Central memory CD8-positive, alpha-beta T cell (primary cell): ENCODE data around the gene NOTCH2.
"Not testable (repeated sequence)": the region's sequence is repeated elsewhere in the genome, so short reads cannot be mapped to it uniquely, and the experiment has no call there.

Source experiments
- ATAC-seq: fragments of 150-1000 bp; cut with Tn5 transposase; replicated peaks from 2 replicates; pipeline ENCODE4 v1.10.0; 2022; ENCODE audit warnings: mild to moderate bottlenecking, moderate FRiP score, moderate number of reproducible peaks; ENCODE audit not compliant: poor library complexity, severe bottlenecking; ENCODE audit errors: extremely low read depth
- DNase-seq, 2 donors: peaks; one replicate each; pipeline ENCODE4 v3.0.0; 2021; ENCODE audit warnings: low spot score in 2 of 2
- H3K27ac Mint-ChIP-seq: one replicate; pipeline ENCODE4 v1.8.0; 2022; ENCODE audit warnings: low read depth, mild to moderate bottlenecking, moderate library complexity, mixed read lengths
- H3K27me3 Mint-ChIP-seq: one replicate; pipeline ENCODE4 v1.8.0; 2022; ENCODE audit warnings: mixed read lengths
- H3K36me3 Mint-ChIP-seq: one replicate; pipeline ENCODE4 v1.8.0; 2022; ENCODE audit warnings: mild to moderate bottlenecking, moderate library complexity, mixed read lengths; ENCODE audit not compliant: insufficient read depth
- H3K4me1 Mint-ChIP-seq: one replicate; pipeline ENCODE4 v1.8.0; 2022; ENCODE audit warnings: mixed read lengths
- H3K4me3 Mint-ChIP-seq: one replicate; pipeline ENCODE4 v1.8.0; 2022; ENCODE audit warnings: mild to moderate bottlenecking, moderate library complexity, mixed read lengths
- H3K9me3 Mint-ChIP-seq: one replicate; pipeline ENCODE4 v1.8.0; 2022; ENCODE audit warnings: mixed read lengths

NOTCH2 gene

GRCh38 chr1:120014978-120015377 lies 54.5 kb downstream of the NOTCH2 start:
- H3K9me3 Mint-ChIP-seq, H3K36me3 Mint-ChIP-seq, DNase-seq, H3K4me1 Mint-ChIP-seq, H3K27me3 Mint-ChIP-seq, H3K27ac Mint-ChIP-seq, ATAC-seq, H3K4me3 Mint-ChIP-seq: not testable (repeated sequence)

- H3K4me3 Mint-ChIP-seq, DNase-seq, ATAC-seq, H3K27ac Mint-ChIP-seq, H3K9me3 Mint-ChIP-seq, H3K4me1 Mint-ChIP-seq, H3K36me3 Mint-ChIP-seq, H3K27me3 Mint-ChIP-seq: not testable (repeated sequence)
Measured at GRCh38 chr1:120008320-120008719, 61.1 kb downstream of the NOTCH2 start.

GRCh38 chr1:120007850-120008249 lies 61.6 kb downstream of the NOTCH2 start:
- not testable (repeated sequence) for H3K4me3 Mint-ChIP-seq, H3K27me3 Mint-ChIP-seq, DNase-seq, ATAC-seq, H3K9me3 Mint-ChIP-seq, H3K36me3 Mint-ChIP-seq, H3K4me1 Mint-ChIP-seq, H3K27ac Mint-ChIP-seq

- ATAC-seq, H3K4me3 Mint-ChIP-seq, H3K9me3 Mint-ChIP-seq, H3K27me3 Mint-ChIP-seq, DNase-seq, H3K4me1 Mint-ChIP-seq, H3K27ac Mint-ChIP-seq, H3K36me3 Mint-ChIP-seq: not testable (repeated sequence)
Measured at GRCh38 chr1:120001035-120001434, 68.4 kb downstream of the NOTCH2 start.

GRCh38 chr1:119996731-119997312 lies 72.6 kb downstream of the NOTCH2 start:
- H3K9me3 Mint-ChIP-seq, H3K27ac Mint-ChIP-seq, H3K4me1 Mint-ChIP-seq, DNase-seq, ATAC-seq, H3K36me3 Mint-ChIP-seq, H3K27me3 Mint-ChIP-seq, H3K4me3 Mint-ChIP-seq: not testable (repeated sequence)

GRCh38 chr1:119995975-119996374 lies 73.5 kb downstream of the NOTCH2 start:
- not testable (repeated sequence) for H3K27me3 Mint-ChIP-seq, H3K9me3 Mint-ChIP-seq, H3K4me3 Mint-ChIP-seq, H3K27ac Mint-ChIP-seq, ATAC-seq, H3K4me1 Mint-ChIP-seq, H3K36me3 Mint-ChIP-seq, DNase-seq

- ATAC-seq (no peak), DNase-seq (no peak)
- Mint-ChIP-seq H3K9me3 (no peaks in the 10 kb centered on the region), H3K4me1 (peaks cover 32% of the 10 kb centered on the region), H3K4me3 (no peak overlapping the region), H3K27me3 (no peaks in the 10 kb centered on the region), H3K36me3 (peaks cover 10% of the 10 kb centered on the region), H3K27ac (peak overlapping the region; percentile 30)
Measured at GRCh38 chr1:119988306-119989062, 81.0 kb downstream of the NOTCH2 start.

GRCh38 chr1:119987686-119988085 lies 81.8 kb downstream of the NOTCH2 start:
- DNase-seq, result no peak
- Mint-ChIP-seq H3K4me3 (no peak overlapping the region), H3K27ac (peak overlapping the region; percentile 30)

GRCh38 chr1:119987112-119987511 lies 82.3 kb downstream of the NOTCH2 start:
- DNase-seq, result no peak
- Mint-ChIP-seq H3K36me3 (peaks cover 10% of the 10 kb centered on the region), H3K4me3 (no peak overlapping the region), H3K9me3 (no peaks in the 10 kb centered on the region), H3K4me1 (peaks cover 32% of the 10 kb centered on the region), H3K27me3 (no peaks in the 10 kb centered on the region), H3K27ac (no peak overlapping the region)
- no peak for ATAC-seq

More at GRCh38 chr1:119987686-119988085, 81.8 kb downstream of the NOTCH2 start:
- Mint-ChIP-seq H3K27me3 (no peaks in the 10 kb centered on the region), H3K4me1 (peaks cover 32% of the 10 kb centered on the region), H3K36me3 (peaks cover 10% of the 10 kb centered on the region), H3K9me3 (no peaks in the 10 kb centered on the region)
- no peak for ATAC-seq

GRCh38 chr1:119986007-119986497 lies 83.4 kb downstream of the NOTCH2 start:
- H3K27ac Mint-ChIP-seq, result no peak overlapping the region
- H3K27me3 Mint-ChIP-seq, result no peaks in the 10 kb centered on the region
- peaks cover 10% of the 10 kb centered on the region for H3K36me3 Mint-ChIP-seq
- no peak overlapping the region for H3K4me3 Mint-ChIP-seq
- no peaks in the 10 kb centered on the region for H3K9me3 Mint-ChIP-seq
- ATAC-seq, result no peak
- H3K4me1 Mint-ChIP-seq, result peaks cover 32% of the 10 kb centered on the region
- DNase-seq, result no peak

- H3K9me3 Mint-ChIP-seq, result no peaks in the 10 kb centered on the region
- H3K4me3 Mint-ChIP-seq, result no peak overlapping the region
- DNase-seq (no peak), ATAC-seq (no peak)
- peaks cover 10% of the 10 kb centered on the region for H3K36me3 Mint-ChIP-seq
- H3K27me3 Mint-ChIP-seq, result no peaks in the 10 kb centered on the region
- no peak overlapping the region for H3K27ac Mint-ChIP-seq
- H3K4me1 Mint-ChIP-seq, result peaks cover 32% of the 10 kb centered on the region
Measured at GRCh38 chr1:119984771-119985170, 84.7 kb downstream of the NOTCH2 start.

- Mint-ChIP-seq H3K27ac (no peak overlapping the region), H3K27me3 (no peaks in the 10 kb centered on the region), H3K4me1 (peaks cover 16% of the 10 kb centered on the region), H3K4me3 (no peak overlapping the region), H3K9me3 (no peaks in the 10 kb centered on the region), H3K36me3 (peaks cover 12% of the 10 kb centered on the region)
- DNase-seq (no peak), ATAC-seq (no peak)
Measured at GRCh38 chr1:119981986-119982815, 87.3 kb downstream of the NOTCH2 start.
